ENCODE results near the gene SCAF1. TPM values are rescaled to one million over a fixed set of nuclear protein-coding genes. Genes with fewer than 3 reads are reported as not detected.

The SCAF1 gene
- total RNA-seq, 1 donor from 2014 or later = 89.9 TPM

DNA sequence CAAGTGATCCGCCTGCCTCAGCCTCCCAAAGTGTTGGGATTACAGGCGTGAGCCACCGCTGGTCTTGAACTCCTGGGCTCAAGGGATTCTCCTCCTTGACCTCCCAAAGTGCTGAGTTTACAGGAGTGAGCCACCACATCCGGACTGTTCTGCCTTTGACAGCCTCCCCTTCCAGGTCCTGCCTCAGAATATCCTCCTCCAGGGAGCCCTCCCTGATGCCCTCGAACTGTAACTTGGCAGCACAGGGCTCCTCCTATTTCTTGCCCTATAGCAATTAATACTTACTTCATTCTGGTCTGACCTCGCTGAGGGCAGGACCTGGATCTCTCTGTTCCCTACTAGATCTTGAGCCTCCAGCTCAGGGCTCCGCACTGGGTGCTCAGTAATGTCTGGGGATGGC, 54.9 kb downstream of the SCAF1 start:
- H3K4me1 Mint-ChIP-seq = no peaks in the 10 kb centered on the region
- DNase-seq (ENCODE audit: low spot score in 2 of 2, unreplicated experiment in 2 of 2) = no peak
- peaks cover 11% of the 10 kb centered on the region for H3K36me3 Mint-ChIP-seq
- H3K27me3 Mint-ChIP-seq (ENCODE audit: low read depth) = no peaks in the 10 kb centered on the region
- no peak overlapping the region for H3K4me3 Mint-ChIP-seq
- TF ChIP-seq, protein P1, sequence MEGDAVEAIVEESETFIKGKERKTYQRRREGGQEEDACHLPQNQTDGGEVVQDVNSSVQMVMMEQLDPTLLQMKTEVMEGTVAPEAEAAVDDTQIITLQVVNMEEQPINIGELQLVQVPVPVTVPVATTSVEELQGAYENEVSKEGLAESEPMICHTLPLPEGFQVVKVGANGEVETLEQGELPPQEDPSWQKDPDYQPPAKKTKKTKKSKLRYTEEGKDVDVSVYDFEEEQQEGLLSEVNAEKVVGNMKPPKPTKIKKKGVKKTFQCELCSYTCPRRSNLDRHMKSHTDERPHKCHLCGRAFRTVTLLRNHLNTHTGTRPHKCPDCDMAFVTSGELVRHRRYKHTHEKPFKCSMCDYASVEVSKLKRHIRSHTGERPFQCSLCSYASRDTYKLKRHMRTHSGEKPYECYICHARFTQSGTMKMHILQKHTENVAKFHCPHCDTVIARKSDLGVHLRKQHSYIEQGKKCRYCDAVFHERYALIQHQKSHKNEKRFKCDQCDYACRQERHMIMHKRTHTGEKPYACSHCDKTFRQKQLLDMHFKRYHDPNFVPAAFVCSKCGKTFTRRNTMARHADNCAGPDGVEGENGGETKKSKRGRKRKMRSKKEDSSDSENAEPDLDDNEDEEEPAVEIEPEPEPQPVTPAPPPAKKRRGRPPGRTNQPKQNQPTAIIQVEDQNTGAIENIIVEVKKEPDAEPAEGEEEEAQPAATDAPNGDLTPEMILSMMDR (IDR thresholded peaks at IDR 0.05; ENCODE audit: unreplicated experiment) = no peak
- H3K9me3 Mint-ChIP-seq = no peaks in the 10 kb centered on the region
- H3K27ac Mint-ChIP-seq = no peak overlapping the region

DNA sequence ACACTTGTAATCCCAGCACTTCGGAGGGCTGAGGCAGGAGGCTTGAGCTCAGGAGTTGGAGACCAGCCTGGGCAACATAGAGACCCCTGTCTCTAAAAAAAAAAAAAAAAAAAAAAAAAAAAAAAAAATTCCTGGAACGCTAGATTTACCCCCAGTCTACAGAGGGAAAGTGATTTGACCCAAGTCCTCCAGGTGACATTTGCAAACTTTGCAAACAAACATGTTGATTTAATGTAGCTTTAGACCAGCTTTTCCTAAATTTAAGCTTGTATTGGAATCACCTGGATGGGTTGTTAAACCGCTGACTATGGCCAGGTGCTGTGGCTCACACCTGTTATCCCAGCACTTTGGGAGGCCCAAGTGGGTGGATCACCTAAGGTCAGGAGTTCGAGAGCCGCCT, 57.4 kb downstream of the SCAF1 start:
- H3K4me1 Mint-ChIP-seq = no peaks in the 10 kb centered on the region
- DNase-seq (ENCODE audit: low spot score in 2 of 2, unreplicated experiment in 2 of 2) = no peak
- peaks cover 9% of the 10 kb centered on the region for H3K36me3 Mint-ChIP-seq
- H3K4me3 Mint-ChIP-seq = no peak overlapping the region
- H3K9me3 Mint-ChIP-seq = no peaks in the 10 kb centered on the region
- H3K27me3 Mint-ChIP-seq (ENCODE audit: low read depth) = no peaks in the 10 kb centered on the region
- no peak overlapping the region for H3K27ac Mint-ChIP-seq
- TF ChIP-seq, protein P1 (IDR thresholded peaks at IDR 0.05; ENCODE audit: unreplicated experiment) = no peak

DNA sequence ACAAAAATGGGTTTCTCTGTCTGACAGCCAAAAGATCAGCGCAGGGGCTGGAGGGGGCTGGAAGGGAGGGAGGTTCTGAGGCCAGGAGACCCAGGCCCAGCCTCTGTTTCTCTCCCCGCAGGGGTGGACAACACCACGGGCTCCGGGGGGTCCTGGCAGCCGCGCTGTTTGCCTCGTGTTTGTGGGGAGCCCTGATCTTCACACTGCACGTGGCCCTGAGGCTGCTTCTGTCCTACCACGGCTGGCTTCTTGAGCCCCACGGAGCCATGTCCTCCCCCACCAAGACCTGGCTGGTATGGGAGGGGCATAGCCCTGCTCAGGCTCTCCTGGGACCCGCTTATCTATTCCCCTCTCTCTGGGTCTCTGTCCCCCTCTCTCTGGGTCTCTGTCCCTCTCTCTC, 58.6 kb downstream of the SCAF1 start:
- no peak overlapping the region for H3K27ac Mint-ChIP-seq
- H3K9me3 Mint-ChIP-seq = no peaks in the 10 kb centered on the region
- no peak overlapping the region for H3K4me3 Mint-ChIP-seq
- H3K4me1 Mint-ChIP-seq = no peaks in the 10 kb centered on the region
- H3K36me3 Mint-ChIP-seq = peaks cover 9% of the 10 kb centered on the region
- TF ChIP-seq, protein P1 (IDR thresholded peaks at IDR 0.05; ENCODE audit: unreplicated experiment) = no peak
- no peaks in the 10 kb centered on the region for H3K27me3 Mint-ChIP-seq (ENCODE audit: low read depth)
- DNase-seq (ENCODE audit: low spot score in 2 of 2, unreplicated experiment in 2 of 2) = no peak

DNA sequence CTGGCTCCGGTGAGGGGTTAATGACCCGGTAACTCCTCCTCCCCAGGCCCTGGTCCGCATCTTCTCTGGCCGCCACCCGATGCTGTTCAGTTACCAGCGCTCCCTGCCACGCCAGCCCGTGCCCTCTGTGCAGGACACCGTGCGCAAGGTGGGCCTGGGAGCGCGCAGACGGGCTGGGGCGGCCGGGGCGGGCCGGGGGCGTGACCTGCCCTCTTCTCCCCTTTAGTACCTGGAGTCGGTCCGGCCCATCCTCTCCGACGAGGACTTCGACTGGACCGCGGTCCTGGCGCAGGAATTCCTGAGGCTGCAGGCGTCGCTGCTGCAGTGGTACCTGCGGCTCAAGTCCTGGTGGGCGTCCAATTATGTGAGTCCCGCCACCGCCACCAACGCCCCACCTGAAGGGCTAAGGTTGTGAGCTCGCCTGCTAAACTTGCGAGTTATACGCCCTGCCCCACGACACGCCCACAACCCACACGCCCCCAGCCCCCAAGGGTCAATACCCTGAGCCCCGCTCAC, 59.3 kb downstream of the SCAF1 start:
- Mint-ChIP-seq H3K36me3 (peaks cover 9% of the 10 kb centered on the region), H3K9me3 (no peaks in the 10 kb centered on the region), H3K27ac (no peak overlapping the region), H3K27me3 (ENCODE audit: low read depth) (no peaks in the 10 kb centered on the region), H3K4me1 (no peaks in the 10 kb centered on the region), H3K4me3 (no peak overlapping the region)
- TF ChIP-seq, protein P1 (IDR thresholded peaks at IDR 0.05; ENCODE audit: unreplicated experiment) = no peak
- no peak for DNase-seq (ENCODE audit: low spot score in 2 of 2, unreplicated experiment in 2 of 2)

DNA sequence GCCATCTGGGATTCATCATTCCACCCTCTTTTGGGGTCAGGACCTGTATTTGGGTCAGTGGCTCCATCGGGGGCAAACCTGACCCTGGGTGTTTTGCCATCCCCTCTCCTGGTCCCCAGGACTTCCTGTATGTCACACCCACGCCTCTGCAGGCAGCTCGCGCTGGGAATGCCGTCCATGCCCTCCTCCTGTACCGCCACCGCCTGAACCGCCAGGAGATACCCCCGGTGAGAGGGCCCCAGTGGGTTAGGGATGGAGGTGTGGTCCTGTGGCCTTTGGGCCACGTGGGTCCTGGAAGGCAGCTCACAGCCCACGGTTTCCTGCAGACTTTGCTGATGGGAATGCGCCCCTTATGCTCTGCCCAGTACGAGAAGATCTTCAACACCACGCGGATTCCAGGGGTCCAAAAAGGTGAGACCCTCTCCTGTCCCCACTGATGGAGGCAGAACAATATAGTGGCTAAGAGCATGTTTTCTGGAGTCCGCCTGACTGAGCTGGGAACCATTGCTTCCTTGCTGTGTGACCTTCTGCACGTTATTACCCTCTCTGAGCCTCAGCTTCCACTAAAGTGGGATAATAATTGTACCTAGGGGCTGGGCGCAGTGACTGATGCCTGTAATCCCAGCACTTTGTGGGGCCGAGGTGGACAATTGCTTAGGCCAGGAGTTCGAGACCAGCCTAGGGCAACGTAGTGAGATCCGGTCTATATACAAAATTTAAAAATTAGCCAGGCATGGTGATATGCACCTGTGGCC, 63.1 kb downstream of the SCAF1 start:
- no peaks in the 10 kb centered on the region for H3K27me3 Mint-ChIP-seq (ENCODE audit: low read depth)
- no peaks in the 10 kb centered on the region for H3K4me1 Mint-ChIP-seq
- TF ChIP-seq, protein P1 (IDR thresholded peaks at IDR 0.05; ENCODE audit: unreplicated experiment) = no peak
- H3K9me3 Mint-ChIP-seq = no peaks in the 10 kb centered on the region
- no peak overlapping the region for H3K4me3 Mint-ChIP-seq
- H3K27ac Mint-ChIP-seq = no peak overlapping the region
- no peak for DNase-seq (ENCODE audit: low spot score in 2 of 2, unreplicated experiment in 2 of 2)
- peaks cover 11% of the 10 kb centered on the region for H3K36me3 Mint-ChIP-seq
